Vagina (tissue), 2 donors: ENCODE results near the gene FXYD6. TPM values are rescaled to one million over a fixed set of nuclear protein-coding genes. Genes with fewer than 3 reads are reported as not detected.

ENCODE experiments used
- DNase-seq, 2 donors: peaks; one replicate each; pipeline ENCODE4 v3.0.0-alpha.2; 2017; ENCODE audit errors: extremely low spot score in 2 of 2
- H3K27ac ChIP-seq: fragments of 200-600 bp; sonication (generic); one replicate; pipeline ENCODE4 v1.5.1; 2019
- H3K27me3 ChIP-seq: fragments of 200-600 bp; sonication (generic); one replicate; pipeline ENCODE4 v1.5.1; 2019
- H3K36me3 ChIP-seq, 2 donors: fragments of 200-600 bp; sonication (generic); one replicate each; pipeline ENCODE4 v1.5.1; 2017 to 2019
- H3K4me1 ChIP-seq: fragments of 200-600 bp; sonication (generic); one replicate; pipeline ENCODE4 v1.5.1; 2019
- H3K4me3 ChIP-seq, 2 donors: fragments of 200-600 bp; sonication (generic); 1 replicate in 1 of 2; 2 replicates in 1 of 2; pipeline ENCODE4 v1.5.1; 2016 to 2019
- H3K9me3 ChIP-seq: fragments of 200-600 bp; sonication (generic); one replicate; pipeline ENCODE4 v1.5.1; 2019
- POLR2A ChIP-seq, 2 donors: fragments of 450-650 bp; IDR thresholded peaks; one replicate each; pipeline ENCODE4 v1.6.1; 2017; ENCODE audit warnings: antibody characterized with exemption in 2 of 2, mild to moderate bottlenecking in 2 of 2, moderate library complexity in 2 of 2
- POLR2AphosphoS5 ChIP-seq, 2 donors: sonication (generic); formaldehyde crosslinking; IDR thresholded peaks; one replicate each; pipeline ENCODE4 v1.9.0; 2017; ENCODE audit warnings: antibody characterized with exemption in 2 of 2, mild to moderate bottlenecking in 2 of 2, low read depth in 1 of 2; ENCODE audit not compliant: insufficient read depth in 1 of 2
- intact Hi-C: fragments of 100-400 bp; cut with DNase I; formaldehyde crosslinking; loops from one replicate; pipeline ENCODE4 v1.15.1; 2023
- total RNA-seq: library from RNA; depleted of rRNA; stranded (reverse); fragments of >200 nt; gene quantifications from one replicate; pipeline ENCODE4 v1.2.3, GENCODE V29; 2016
- TF ChIP-seq, protein P1 (sequence below), 3 experiments: fragments of 450-650 bp in 2 of 3; fragments of 200-600 bp in 1 of 3; sonication (generic) in 1 of 3; IDR thresholded peaks; one replicate each; pipeline ENCODE4 v1.5.1; 2017 to 2019; ENCODE audit warnings: antibody characterized with exemption in 3 of 3, mild to moderate bottlenecking in 2 of 3, moderate library complexity in 2 of 3

The FXYD6 gene
- total RNA-seq, 1 donor from 2014 or later: 75.4 TPM

DNA sequence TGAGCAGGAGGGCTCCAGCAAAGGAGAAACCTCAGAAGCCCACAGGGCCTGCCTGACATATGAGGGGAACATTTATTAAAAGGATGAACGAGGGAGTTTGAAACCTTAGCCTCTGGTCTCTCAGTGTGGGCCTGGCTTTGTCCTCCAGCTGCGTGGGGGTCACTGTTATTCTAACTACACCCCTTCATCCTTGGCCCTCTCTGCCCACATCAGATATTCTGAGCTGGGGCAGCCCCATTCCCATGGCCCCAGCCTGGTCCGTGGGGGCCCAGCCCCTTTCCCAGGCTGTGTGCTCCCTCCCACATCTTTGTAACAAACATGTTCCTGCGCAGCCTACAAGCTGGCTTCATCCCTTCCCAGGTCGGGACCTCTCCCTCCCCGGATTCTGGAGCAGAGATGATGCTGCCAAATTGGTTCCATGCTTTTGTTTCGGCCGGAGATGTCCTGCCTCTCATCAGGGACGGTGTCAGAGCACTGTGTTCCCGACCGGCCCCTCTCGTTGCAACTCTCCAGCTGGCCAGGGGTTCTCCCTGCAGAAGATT is 4.0 kb downstream of the FXYD6 start:
- Histone ChIP-seq H3K4me3 (no peak overlapping the region), H3K27me3 (no peaks in the 10 kb centered on the region), H3K36me3 (no peaks in the 10 kb centered on the region), H3K9me3 (no peaks in the 10 kb centered on the region), H3K4me1 (peaks cover 62% of the 10 kb centered on the region), H3K27ac (peak overlapping the region; percentile 24)
- intact Hi-C loops: no loop called here
- no peak for TF ChIP-seq POLR2A (IDR thresholded peaks at IDR 0.05)
- peak in 1 of 2 donors; percentile 36 for TF ChIP-seq POLR2AphosphoS5 (IDR thresholded peaks at IDR 0.05; ENCODE audit: insufficient read depth in 1 of 2, low read depth in 1 of 2)
- TF ChIP-seq, protein P1, sequence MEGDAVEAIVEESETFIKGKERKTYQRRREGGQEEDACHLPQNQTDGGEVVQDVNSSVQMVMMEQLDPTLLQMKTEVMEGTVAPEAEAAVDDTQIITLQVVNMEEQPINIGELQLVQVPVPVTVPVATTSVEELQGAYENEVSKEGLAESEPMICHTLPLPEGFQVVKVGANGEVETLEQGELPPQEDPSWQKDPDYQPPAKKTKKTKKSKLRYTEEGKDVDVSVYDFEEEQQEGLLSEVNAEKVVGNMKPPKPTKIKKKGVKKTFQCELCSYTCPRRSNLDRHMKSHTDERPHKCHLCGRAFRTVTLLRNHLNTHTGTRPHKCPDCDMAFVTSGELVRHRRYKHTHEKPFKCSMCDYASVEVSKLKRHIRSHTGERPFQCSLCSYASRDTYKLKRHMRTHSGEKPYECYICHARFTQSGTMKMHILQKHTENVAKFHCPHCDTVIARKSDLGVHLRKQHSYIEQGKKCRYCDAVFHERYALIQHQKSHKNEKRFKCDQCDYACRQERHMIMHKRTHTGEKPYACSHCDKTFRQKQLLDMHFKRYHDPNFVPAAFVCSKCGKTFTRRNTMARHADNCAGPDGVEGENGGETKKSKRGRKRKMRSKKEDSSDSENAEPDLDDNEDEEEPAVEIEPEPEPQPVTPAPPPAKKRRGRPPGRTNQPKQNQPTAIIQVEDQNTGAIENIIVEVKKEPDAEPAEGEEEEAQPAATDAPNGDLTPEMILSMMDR (IDR thresholded peaks at IDR 0.05): no peak
- peak; percentile 55 to 85 for DNase-seq

- H3K4me1 ChIP-seq: peaks cover 61% of the 10 kb centered on the region
- H3K27ac ChIP-seq: peak overlapping the region; percentile 24
- intact Hi-C loops: no loop called here
- no peaks in the 10 kb centered on the region for H3K9me3 ChIP-seq
- DNase-seq: peak in 1 of 2 donors; percentile 76
- no peaks in the 10 kb centered on the region for H3K36me3 ChIP-seq
- TF ChIP-seq POLR2A (IDR thresholded peaks at IDR 0.05) (no peak), POLR2AphosphoS5 (IDR thresholded peaks at IDR 0.05; ENCODE audit: insufficient read depth in 1 of 2, low read depth in 1 of 2) (no peak)
- TF ChIP-seq, protein P1 (IDR thresholded peaks at IDR 0.05): no peak
- no peak overlapping the region for H3K4me3 ChIP-seq
- no peaks in the 10 kb centered on the region for H3K27me3 ChIP-seq
These were observed 4.7 kb downstream of the FXYD6 start for GRCh38 chr11:117871784-117872183.

DNA sequence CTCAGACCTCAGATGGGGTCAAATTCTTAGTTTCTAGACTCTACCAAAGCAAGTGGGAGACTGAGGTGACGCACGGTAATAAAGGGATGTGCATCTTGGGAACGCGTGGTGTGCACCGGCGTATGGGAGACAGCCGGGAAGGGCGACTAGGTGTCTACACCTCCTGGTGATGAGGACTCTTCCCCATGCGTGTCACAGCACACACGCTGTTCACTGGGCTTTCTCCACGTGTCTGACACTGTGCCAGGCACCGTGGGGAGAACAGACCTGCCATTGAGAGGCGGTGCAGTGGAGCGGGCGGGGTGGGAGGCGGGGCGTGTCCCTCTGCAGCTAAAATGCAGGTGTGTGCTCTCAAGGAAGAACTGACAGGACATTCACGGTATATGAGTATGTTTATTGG is 5.3 kb downstream of the FXYD6 start:
- Histone ChIP-seq H3K27ac (no peak overlapping the region), H3K36me3 (no peaks in the 10 kb centered on the region), H3K9me3 (no peaks in the 10 kb centered on the region), H3K4me3 (no peak overlapping the region), H3K4me1 (peaks cover 54% of the 10 kb centered on the region), H3K27me3 (no peaks in the 10 kb centered on the region)
- intact Hi-C loops: no loop called here
- peak in 1 of 2 donors; percentile 83 for DNase-seq
- TF ChIP-seq, protein P1 (IDR thresholded peaks at IDR 0.05): no peak
- TF ChIP-seq POLR2A (IDR thresholded peaks at IDR 0.05) (no peak), POLR2AphosphoS5 (IDR thresholded peaks at IDR 0.05; ENCODE audit: insufficient read depth in 1 of 2, low read depth in 1 of 2) (no peak)

- Histone ChIP-seq H3K36me3 (no peaks in the 10 kb centered on the region), H3K4me3 (no peak overlapping the region), H3K4me1 (peaks cover 46% of the 10 kb centered on the region), H3K9me3 (no peaks in the 10 kb centered on the region), H3K27me3 (no peaks in the 10 kb centered on the region), H3K27ac (peak overlapping the region; percentile 10)
- DNase-seq: peak in 1 of 2 donors; percentile 71
- intact Hi-C loops: no loop called here
- TF ChIP-seq, protein P1 (IDR thresholded peaks at IDR 0.05): no peak
- TF ChIP-seq POLR2A (IDR thresholded peaks at IDR 0.05): no peak
- no peak for TF ChIP-seq POLR2AphosphoS5 (IDR thresholded peaks at IDR 0.05; ENCODE audit: insufficient read depth in 1 of 2, low read depth in 1 of 2)
These were observed 6.1 kb downstream of the FXYD6 start for GRCh38 chr11:117870103-117870952.

- TF ChIP-seq POLR2AphosphoS5 (IDR thresholded peaks at IDR 0.05; ENCODE audit: insufficient read depth in 1 of 2, low read depth in 1 of 2) (no peak), POLR2A (IDR thresholded peaks at IDR 0.05) (no peak)
- TF ChIP-seq, protein P1 (IDR thresholded peaks at IDR 0.05): no peak
- H3K27ac ChIP-seq: peak overlapping the region; percentile 13
- H3K9me3 ChIP-seq: no peaks in the 10 kb centered on the region
- H3K4me1 ChIP-seq: peaks cover 39% of the 10 kb centered on the region
- intact Hi-C loops: no loop called here
- H3K4me3 ChIP-seq: no peak overlapping the region
- DNase-seq: no peak
- no peaks in the 10 kb centered on the region for H3K27me3 ChIP-seq
- H3K36me3 ChIP-seq: no peaks in the 10 kb centered on the region
These were observed 6.9 kb downstream of the FXYD6 start for GRCh38 chr11:117869604-117870003.
